Measurements from ENCODE around the gene DHRS3. TPM values are rescaled to one million over a fixed set of nuclear protein-coding genes. Genes with fewer than 3 reads are reported as not detected.
A peak's percentile ranks its signal among the peaks of the same experiment; 100 is the strongest.

DHRS3 gene
- total and polyA plus RNA-seq, 2 of the 13 experiments (the other 11 are each of a cell fraction or from before 2014, with no cell fraction given), result 48.5 to 90.5 TPM

- TF ChIP-seq HMGXB4 (CRISPR knock-in tag; IDR thresholded peaks at IDR 0.05; ENCODE audit: borderline replicate concordance in 1 of 2, low read depth in 1 of 2) (peak; percentile 65 to 69; a peak in 3 of 4 replicates), MED1 (CRISPR knock-in tag; IDR thresholded peaks at IDR 0.05) (peak; percentile 98), STAT6 (CRISPR knock-in tag; IDR thresholded peaks at IDR 0.05; ENCODE audit: borderline replicate concordance) (no peak), ZNF552 (CRISPR knock-in tag; IDR thresholded peaks at IDR 0.05; ENCODE audit: borderline replicate concordance) (peak; percentile 67; the same call in 1 of the 2 replicates), U2AF1 (optimal IDR thresholded peaks at IDR 0.05; ENCODE audit: low read depth, low read length) (no peak), HNF4A (CRISPR knock-in tag; IDR thresholded peaks at IDR 0.05) (peak; percentile 93), ZC3H4 (CRISPR knock-in tag; IDR thresholded peaks at IDR 0.05; ENCODE audit: borderline replicate concordance) (peak; percentile 96), ZNF550 (CRISPR knock-in tag; IDR thresholded peaks at IDR 0.05; ENCODE audit: borderline replicate concordance) (no peak), HNRNPLL (IDR thresholded peaks at IDR 0.05; ENCODE audit: low read depth, low read length, poor library complexity, severe bottlenecking) (peak; percentile 35), XRCC5 (optimal IDR thresholded peaks at IDR 0.05; ENCODE audit: low read length) (peak; percentile 69), SMAD3 (CRISPR knock-in tag; IDR thresholded peaks at IDR 0.05) (peak; percentile 60; the same call in 1 of the 2 replicates), ZNF234 (CRISPR knock-in tag; conservative IDR thresholded peaks at IDR 0.05) (0 out of 2 replicates have a peak, but pooled peaks have one; percentile 64), TEF (CRISPR knock-in tag; IDR thresholded peaks at IDR 0.05) (peak; percentile 54; the same call in 1 of the 2 replicates), E2F2 (CRISPR knock-in tag; IDR thresholded peaks at IDR 0.05; ENCODE audit: borderline replicate concordance) (peak; percentile 17; the same call in 1 of the 2 replicates), ZNF101 (CRISPR knock-in tag; IDR thresholded peaks at IDR 0.05; ENCODE audit: borderline replicate concordance, low read depth) (no peak), ZSCAN9 (CRISPR knock-in tag; IDR thresholded peaks at IDR 0.05; ENCODE audit: borderline replicate concordance) (no peak), KLF16 (CRISPR knock-in tag; IDR thresholded peaks at IDR 0.05) (peak in 1 of 2 experiments; percentile 86; a peak in 2 of 4 replicates), SCMH1 (CRISPR knock-in tag; IDR thresholded peaks at IDR 0.05; ENCODE audit: borderline replicate concordance) (no peak), NFKB2 (CRISPR knock-in tag; IDR thresholded peaks at IDR 0.05; ENCODE audit: borderline replicate concordance) (peak; percentile 57; the same call in 1 of the 2 replicates), NAIF1 (CRISPR knock-in tag; IDR thresholded peaks at IDR 0.05; ENCODE audit: borderline replicate concordance) (no peak; the same call in 1 of the 2 replicates)
These were observed 1.2 kb upstream of the DHRS3 start (continued) for GRCh38 chr1:12618965-12619791.
